Skin epidermis (tissue), 12 donors: ENCODE data around the gene EMX2.
"Not testable (repeated sequence)": the region's sequence is repeated elsewhere in the genome, so short reads cannot be mapped to it uniquely, and the experiment has no call there.

ENCODE experiments used
- H3K27ac ChIP-seq, 21 experiments: fragments of 200-600 bp; sonication (generic) in 11 of 21; one replicate each; pipeline ENCODE4 v1.5.0; 2020; ENCODE audit warnings: mild to moderate bottlenecking in 3 of 21, inconsistent platforms in 2 of 21, moderate library complexity in 2 of 21
- H3K4me3 ChIP-seq, 7 experiments: fragments of 200-600 bp; sonication (generic) in 2 of 7; one replicate each; pipeline ENCODE4 v1.5.0; 2020; ENCODE audit warnings: inconsistent platforms in 2 of 7, mild to moderate bottlenecking in 2 of 7, moderate library complexity in 1 of 7

EMX2 gene

GRCh38 chr10:117581961-117582360 is 39.4 kb downstream of the EMX2 start:
- H3K27ac ChIP-seq = no peak overlapping the region

DNA sequence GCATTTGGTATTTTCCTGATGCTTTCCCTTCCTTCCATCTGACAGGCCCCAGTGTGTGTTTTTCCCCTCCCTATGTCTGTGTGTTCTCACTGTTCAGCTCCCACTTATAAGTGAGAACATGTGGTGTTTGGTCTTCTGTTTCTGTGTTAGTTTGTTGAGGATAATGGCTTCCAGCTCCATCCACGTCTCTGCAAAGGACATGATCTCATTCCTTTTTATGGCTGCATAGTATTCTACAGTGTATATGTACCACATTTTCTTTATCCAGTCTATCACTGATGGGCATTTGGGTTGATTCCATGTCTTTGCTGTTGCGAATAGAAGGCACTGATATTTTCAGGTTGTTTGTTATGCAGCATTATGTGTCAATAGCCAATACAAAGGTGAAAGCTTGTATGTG is 42.3 kb downstream of the EMX2 start:
- not testable (repeated sequence) for H3K27ac ChIP-seq, H3K4me3 ChIP-seq

More at GRCh38 chr10:117581961-117582360, 39.4 kb downstream of the EMX2 start:
- H3K4me3 ChIP-seq = no peak overlapping the region

DNA sequence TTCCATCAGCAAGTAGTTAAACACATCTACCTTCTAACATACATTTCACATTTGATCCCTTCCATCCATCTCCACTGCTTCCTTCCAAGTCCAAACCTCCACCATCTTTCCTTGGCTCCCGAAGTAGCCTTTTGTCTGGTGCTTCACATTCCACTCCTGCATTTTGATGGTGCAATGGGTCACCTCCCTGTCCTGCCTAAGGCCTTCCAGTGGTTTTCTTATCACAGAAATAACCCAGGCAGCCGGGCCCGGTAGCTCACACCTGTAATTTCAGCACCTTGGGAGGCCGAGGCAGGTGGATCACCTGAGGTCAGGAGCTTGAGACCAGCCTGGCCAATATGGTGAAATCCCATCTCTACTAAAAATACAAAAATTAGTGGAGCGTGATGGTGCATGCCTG is 44.5 kb downstream of the EMX2 start:
- Histone ChIP-seq H3K27ac (no peak overlapping the region), H3K4me3 (no peak overlapping the region)

- Histone ChIP-seq H3K27ac (no peak overlapping the region), H3K4me3 (no peak overlapping the region)
Measured at GRCh38 chr10:117590101-117590875, 47.7 kb downstream of the EMX2 start.

- Histone ChIP-seq H3K4me3 (no peak overlapping the region), H3K27ac (no peak overlapping the region)
Measured at GRCh38 chr10:117591043-117591442, 48.5 kb downstream of the EMX2 start.

DNA sequence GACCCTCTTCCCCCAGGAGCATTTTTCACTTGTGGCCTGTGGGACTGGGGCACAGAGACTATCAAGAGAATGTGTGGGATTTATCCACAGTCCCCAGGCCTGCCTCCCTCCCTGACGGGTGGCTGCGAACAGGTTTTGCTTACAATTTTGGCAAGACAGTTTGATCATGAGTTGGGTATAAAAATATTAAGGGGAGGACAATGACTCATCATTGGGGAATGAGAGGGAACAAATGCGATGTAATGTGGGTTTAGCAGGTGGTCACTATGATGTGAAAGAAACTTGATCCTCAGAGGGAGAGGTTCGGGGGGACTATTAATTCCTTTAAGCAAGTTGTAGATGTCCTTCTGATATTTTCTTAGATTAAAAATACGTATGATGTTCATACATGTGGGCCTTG is 52.2 kb downstream of the EMX2 start:
- no peak overlapping the region for H3K27ac ChIP-seq
- H3K4me3 ChIP-seq = no peak overlapping the region

- H3K27ac ChIP-seq = no peak overlapping the region
- H3K4me3 ChIP-seq = no peak overlapping the region
Measured at GRCh38 chr10:117596706-117597105, 54.2 kb downstream of the EMX2 start.

DNA sequence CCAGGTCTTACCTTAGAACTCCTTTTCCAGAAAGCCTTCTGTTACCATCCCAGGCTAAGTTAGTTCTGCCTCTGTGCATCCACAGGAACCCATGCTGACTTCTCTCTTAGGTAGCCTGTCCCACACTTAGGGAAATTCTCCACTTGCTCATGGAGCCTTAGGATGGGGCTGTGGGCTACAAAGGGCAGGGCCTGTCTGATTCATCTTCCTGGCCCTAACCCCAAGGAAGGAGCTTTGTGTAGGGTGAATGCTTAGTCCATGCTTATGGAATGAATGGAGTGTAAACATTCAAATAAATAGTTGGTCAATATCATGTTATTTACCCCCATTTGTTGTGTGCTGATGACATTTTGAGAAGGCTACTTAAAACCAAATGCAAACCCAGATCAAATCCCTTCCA is 54.7 kb downstream of the EMX2 start:
- Histone ChIP-seq H3K4me3 (no peak overlapping the region), H3K27ac (no peak overlapping the region)
